Measurements from ENCODE around the gene CLEC4M.
"Not testable (repeated sequence)": the region's sequence is repeated elsewhere in the genome, so short reads cannot be mapped to it uniquely, and the experiment has no call there.

Gene CLEC4M

GRCh38 chr19:7742991-7743390 is 20.1 kb upstream of the CLEC4M start:
- no peak for DNase-seq

DNA sequence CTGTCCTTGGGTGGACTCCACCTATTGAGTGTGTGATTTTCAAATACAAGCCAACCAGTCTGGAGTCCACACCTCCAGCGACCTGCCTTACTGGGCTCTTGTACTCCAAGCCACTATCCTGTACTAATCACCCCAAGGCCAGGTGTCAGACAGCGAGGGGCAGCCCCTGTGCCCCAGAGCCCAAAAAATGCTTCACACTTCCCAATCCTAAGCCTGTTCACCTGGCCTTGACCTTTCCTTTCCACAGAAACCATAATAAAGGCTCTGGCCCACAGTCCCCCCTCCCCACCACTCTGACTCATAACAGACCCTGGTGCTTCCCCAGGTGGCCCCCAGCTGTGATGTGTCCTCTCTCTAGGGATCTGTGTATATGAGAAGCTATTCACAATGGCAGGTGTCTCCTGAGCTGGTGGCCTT is 19.6 kb upstream of the CLEC4M start:
- DNase-seq, result no peak

DNA sequence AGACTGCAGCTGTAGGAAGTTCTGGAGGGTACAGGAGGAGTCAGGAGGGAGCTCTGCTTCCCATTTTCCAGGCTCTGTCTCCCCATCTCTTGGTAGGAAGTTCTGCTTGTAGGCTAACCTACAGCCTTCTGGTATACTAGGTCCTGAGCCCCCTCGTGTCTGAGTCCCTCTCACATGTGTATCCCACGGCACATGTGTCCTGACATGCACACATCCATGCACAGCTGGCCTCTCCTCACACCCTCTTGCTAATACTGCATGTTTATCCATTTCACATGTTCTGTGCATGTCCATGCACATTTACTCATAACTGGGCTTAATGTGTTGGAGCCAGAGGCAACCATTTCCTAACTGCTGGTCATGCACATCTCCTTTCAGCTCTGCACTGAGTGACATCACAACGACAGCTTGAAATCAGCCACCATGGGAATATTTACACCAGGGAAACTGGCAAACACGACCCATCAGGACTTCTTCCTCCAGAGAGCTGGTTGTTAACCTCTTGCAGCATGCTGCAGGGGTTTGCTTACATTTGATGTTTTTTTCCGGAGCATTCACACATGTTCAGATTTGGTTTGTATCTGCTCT is 18.8 kb upstream of the CLEC4M start:
- no peak for DNase-seq

- no peak for DNase-seq
Measured at GRCh38 chr19:7744871-7745650, 18.0 kb upstream of the CLEC4M start.

- not testable (repeated sequence) for DNase-seq
Measured at GRCh38 chr19:7746306-7746705, 16.7 kb upstream of the CLEC4M start.

DNA sequence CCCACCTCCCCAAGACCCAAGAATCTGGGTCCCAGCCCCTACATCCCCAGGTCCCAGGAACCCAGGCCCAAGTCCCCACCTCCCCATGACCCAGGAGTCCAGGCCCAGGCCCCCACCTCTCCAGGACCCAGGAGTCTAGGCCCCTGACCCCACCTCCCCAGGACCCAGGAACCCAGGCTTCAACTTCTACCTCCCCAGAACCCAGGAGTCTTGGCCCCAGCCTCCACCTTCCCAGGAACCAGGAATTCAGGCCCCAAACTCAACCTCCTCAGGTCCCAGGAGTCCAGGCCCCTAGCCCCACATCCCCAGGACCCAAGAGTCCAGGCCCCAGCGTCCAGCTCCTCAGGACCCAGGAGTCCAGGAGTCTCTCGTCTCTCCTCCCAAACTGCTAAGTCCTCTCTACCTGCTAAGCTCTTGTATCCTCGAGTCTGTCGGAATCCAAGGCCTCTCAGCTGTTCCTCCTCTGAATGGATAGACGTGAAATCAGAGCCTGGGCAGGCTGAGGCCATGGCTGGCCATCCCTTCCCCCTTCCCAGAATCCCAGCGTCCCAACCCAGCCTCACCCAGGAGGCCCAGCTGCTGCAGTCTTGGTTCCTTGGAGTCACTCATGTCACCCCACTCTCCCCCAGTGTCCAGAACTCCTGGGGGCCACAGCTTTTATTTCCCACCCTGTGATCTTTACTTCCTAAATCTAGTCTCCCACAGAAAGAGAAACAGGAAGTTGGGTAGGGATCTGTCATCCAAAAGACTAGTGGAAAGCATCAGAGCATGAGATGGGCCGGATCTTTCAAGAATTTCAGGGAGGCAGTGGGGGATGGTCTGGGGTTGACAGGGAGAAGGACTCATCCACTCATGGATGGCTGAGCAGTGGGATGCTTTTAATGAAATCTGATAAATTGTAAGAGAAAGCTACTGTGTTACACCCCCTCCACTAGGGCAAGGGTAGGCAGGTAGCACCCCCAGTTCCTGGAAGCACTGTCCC is 15.8 kb upstream of the CLEC4M start, which contains the start of gene CD209:
CD209 (minus strand) TSS at position 632 of the 982 bp plus-strand sequence; CDS start at position 609, 23 bp downstream.
- DNase-seq, result no peak

- DNase-seq, result no peak
Measured at GRCh38 chr19:7748171-7748570, 14.9 kb upstream of the CLEC4M start.

GRCh38 chr19:7748756-7749155 is 14.3 kb upstream of the CLEC4M start:
- no peak for DNase-seq

- DNase-seq, result peak; percentile 53
Measured at GRCh38 chr19:7751157-7751783, 11.8 kb upstream of the CLEC4M start.

- DNase-seq, result no peak
Measured at GRCh38 chr19:7756258-7756657, 6.8 kb upstream of the CLEC4M start.

DNA sequence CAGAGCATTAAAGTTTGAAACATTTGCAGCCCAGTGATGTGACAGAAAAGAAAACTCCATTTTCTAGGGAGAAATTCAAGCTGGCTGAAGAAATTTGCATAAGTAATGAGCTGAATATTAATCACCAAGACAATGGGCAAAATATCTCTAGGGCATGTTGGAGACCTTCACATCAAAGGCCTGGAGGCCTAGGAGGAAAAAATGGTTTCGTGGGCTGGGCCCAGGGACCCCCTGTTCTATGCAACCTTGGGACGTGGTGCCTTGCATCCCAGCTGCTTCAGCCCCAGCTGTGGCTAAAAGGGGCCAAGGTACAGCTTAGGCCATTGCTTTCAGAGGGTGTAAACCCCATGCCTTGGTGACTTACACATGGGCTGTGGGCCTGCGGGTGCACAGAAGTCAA is 5.7 kb upstream of the CLEC4M start:
- no peak for DNase-seq

GRCh38 chr19:7759156-7759555 is 3.9 kb upstream of the CLEC4M start:
- DNase-seq, result no peak

DNA sequence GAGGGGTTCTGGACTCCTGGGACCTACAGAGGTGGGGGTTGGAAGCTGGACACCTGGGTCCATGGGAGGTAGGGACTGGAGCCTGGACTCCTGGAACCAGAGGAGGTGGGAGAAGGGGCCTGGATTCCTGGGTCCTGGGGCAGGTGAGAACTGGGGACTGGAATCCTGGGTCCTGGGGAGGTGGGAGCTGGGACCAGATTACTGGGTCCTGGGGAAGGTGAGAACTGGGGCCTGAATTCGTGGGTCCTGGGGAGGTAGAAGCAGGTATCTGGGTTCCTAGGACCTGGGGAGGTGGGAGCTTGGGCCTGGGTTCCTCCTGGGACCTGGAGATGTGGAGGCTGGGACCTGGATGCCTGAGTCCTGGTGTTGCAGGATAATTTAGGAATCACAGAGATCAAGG is 653 bp downstream of the CLEC4M start:
- no peak for DNase-seq

DNA sequence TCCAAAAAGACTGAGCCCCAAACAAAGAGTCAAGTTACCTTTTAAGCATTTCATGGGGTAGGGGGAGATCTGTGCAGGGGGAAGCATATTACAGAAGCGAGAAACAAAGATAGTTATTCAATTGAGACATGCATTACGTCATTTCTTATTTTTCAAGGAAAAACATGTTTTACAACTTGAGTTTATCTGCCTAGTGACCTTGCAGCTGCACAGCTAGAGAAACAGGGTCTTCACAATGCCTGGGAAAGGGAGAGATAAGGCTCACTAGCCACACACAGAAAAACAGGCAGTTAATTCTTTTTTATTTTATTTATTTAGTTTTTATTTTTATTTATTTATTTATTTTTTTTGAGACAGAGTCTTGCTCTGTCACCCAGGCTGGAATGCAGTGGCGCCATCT is 1.1 kb downstream of the CLEC4M start:
- DNase-seq, result not testable (repeated sequence)

- not testable (repeated sequence) for DNase-seq
Measured at GRCh38 chr19:7765043-7765442, 2.0 kb downstream of the CLEC4M start.

GRCh38 chr19:7766535-7766934 is 3.5 kb downstream of the CLEC4M start:
- DNase-seq, result no peak

GRCh38 chr19:7767487-7767886 is 4.4 kb downstream of the CLEC4M start:
- no peak for DNase-seq

DNA sequence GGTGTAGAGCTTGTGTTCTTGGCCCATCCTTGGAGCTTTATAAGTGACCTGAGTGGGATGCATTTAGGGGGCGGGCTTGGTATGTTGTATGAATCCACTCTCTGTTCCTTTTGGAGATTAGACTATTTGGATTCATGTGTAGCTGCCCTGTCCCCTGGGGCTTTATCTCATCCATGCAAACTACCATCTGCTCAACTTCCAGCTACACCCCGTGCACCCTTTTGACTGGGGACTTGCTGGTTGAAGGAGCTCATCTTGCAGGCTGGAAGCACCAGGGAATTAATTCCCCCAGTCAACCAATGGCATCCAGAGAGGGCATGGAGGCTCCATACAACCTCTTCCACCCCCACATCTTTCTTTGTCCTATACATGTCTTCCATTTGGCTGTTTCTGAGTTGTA is 6.1 kb downstream of the CLEC4M start:
- DNase-seq, result no peak

DNA sequence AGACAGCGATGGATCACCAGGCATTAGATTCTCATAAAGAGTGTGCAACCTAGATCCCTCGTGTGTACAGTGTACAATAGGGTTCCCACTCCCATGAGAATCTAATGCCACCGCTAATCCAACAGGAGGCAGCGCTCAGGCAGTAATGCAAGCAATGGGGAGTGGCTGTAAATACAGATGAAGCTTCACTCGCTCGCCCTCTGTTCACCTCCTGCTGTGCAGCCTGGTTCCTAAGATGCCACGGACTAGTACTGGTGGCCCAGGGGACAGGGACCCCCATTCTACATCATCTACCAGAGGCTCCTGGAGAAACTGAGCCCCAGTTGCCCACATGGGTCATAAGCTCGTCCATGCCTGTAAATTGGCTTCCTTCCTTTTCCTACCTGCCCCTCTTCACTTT is 8.0 kb downstream of the CLEC4M start:
- DNase-seq, result no peak

DNA sequence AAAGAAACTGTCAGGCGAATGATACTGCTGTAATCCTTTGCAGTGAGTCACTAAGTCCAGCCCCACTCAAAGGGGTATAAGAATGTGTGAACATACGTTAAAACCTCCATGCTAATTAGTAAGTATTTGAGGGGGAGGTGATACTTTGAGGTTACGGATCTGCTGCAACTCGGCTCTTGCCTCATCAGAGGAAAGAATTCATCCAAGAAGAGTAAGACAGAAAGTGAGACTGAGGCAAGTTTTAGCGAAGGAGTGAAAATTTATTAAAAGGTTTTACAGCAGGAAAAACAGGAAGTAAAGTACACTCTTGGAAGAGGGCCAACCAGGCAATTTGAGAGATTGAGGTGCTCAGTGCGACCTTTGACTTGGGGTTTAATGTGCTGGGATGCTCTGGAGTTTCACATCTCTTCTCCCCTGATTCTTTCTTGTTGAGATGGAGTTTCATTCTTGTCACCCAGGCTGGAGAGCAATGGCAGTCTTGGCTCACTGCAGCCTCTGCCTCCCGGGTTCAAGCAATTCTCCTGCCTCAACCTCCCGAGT is 9.8 kb downstream of the CLEC4M start:
- DNase-seq, result peak; percentile 41

DNA sequence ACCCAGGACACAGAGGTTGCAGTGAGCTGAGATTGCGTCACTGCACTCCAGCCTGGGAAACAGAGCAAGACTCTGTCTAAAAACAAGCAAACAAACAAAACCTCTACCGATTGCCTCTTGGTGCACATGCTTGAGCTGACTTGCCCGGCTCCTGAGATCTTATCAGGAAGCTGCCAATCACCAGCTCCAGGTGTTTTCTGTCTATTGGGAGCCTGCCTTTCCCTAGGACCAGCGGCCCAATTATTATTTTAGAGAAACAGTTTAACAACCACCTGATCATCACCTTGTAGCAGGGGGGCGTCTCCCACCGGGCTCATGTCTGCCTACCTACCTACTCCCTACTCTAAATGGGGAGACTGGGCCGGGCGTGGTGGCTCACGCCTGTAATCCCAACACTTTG is 10.8 kb downstream of the CLEC4M start:
- DNase-seq, result no peak

- DNase-seq, result no peak
Measured at GRCh38 chr19:7775761-7776160, 12.7 kb downstream of the CLEC4M start.

- no peak for DNase-seq
Measured at GRCh38 chr19:7778081-7778480, 15.0 kb downstream of the CLEC4M start.
